H1 (cell line): ENCODE data around the gene ADPRM. TPM values are rescaled to one million over a fixed set of nuclear protein-coding genes. Genes with fewer than 3 reads are reported as not detected.

ENCODE experiments used
- CEBPB ChIP-seq: IDR thresholded peaks from 2 replicates; pipeline ENCODE4 v1.6.1; 2012; ENCODE audit warnings: low read depth, low read length
- SIX5 ChIP-seq: IDR thresholded peaks from 2 replicates; pipeline ENCODE4 v1.6.1; 2011; ENCODE audit warnings: mild to moderate bottlenecking, low read depth, low read length
- SP4 ChIP-seq: IDR thresholded peaks from 2 replicates; pipeline ENCODE4 v1.6.1; 2012; ENCODE audit warnings: low read length, inconsistent platforms
- TEAD4 ChIP-seq: IDR thresholded peaks from 2 replicates; pipeline ENCODE4 v1.6.1; 2012; ENCODE audit warnings: low read depth, low read length, inconsistent platforms, mixed read lengths
- polyA plus RNA-seq, 7 experiments: library from polyadenylated mRNA; depleted of rRNA in 3 of 7; stranded (reverse) in 5 of 7; unstranded in 2 of 7; fragments of >200 nt in 5 of 7; fragments of 200-250 nt in 2 of 7; gene quantifications; 1 replicate in 5 of 7; 2 replicates in 1 of 7; 4 replicates in 1 of 7; pipeline versions ENCODE4 v1.2.1 to v1.2.3, GENCODE V29; 2011 to 2013; ENCODE audit warnings: missing spikeins in 2 of 7, mixed read lengths in 2 of 7
- total RNA-seq: library from RNA; stranded (reverse); fragmentation: NEBNext Ultra II Directional; extraction: Animal tissue kit (Norgen Biotek cat#: 25700); gene quantifications from 2 replicates; pipeline ENCODE4 v1.2.1, GENCODE V29; 2021

Gene ADPRM
- total and polyA plus RNA-seq, 2 of the 8 experiments (the other 6 are each of a cell fraction or from before 2014, with no cell fraction given), result 6.7 to 7.9 TPM

- TF ChIP-seq CEBPB (no peak), SIX5 (no peak), SP4 (no peak), TEAD4 (no peak)
Observed at GRCh38 chr17:10754861-10755591, 57.6 kb downstream of the ADPRM start (continued).
